Measurements from ENCODE around the gene ZDHHC11B.
"Not testable (repeated sequence)": the region's sequence is repeated elsewhere in the genome, so short reads cannot be mapped to it uniquely, and the experiment has no call there.

The ZDHHC11B gene

DNA sequence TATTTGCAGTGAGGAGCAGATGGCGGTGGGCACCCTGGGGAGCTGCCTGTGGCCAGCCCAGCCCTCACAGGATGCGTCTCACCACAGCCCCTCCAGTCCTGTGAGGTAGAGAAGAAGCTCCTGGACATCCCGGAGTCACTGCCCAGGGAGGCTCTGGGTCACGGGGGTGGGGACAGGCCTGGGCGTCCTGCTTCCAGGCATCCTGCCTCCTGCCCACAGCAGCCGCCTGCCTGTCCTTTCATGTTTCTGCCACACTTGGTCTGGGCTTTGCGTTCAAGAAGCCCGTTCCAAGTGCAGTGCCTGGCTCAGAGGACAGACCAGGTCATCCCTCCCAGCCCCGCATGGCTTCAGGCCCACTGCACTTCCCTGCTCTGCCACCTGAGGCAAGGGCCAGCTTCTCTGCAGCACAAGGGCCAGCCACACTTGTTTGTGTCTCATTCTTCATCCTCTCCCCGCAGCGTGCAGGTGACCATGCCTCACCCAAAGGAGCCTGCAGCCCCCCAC lies 38.2 kb downstream of the ZDHHC11B start:
- H3K36me3 ChIP-seq (ENCODE audit: insufficient read depth) = no peaks in the 10 kb centered on the region
- TF ChIP-seq, protein P1, sequence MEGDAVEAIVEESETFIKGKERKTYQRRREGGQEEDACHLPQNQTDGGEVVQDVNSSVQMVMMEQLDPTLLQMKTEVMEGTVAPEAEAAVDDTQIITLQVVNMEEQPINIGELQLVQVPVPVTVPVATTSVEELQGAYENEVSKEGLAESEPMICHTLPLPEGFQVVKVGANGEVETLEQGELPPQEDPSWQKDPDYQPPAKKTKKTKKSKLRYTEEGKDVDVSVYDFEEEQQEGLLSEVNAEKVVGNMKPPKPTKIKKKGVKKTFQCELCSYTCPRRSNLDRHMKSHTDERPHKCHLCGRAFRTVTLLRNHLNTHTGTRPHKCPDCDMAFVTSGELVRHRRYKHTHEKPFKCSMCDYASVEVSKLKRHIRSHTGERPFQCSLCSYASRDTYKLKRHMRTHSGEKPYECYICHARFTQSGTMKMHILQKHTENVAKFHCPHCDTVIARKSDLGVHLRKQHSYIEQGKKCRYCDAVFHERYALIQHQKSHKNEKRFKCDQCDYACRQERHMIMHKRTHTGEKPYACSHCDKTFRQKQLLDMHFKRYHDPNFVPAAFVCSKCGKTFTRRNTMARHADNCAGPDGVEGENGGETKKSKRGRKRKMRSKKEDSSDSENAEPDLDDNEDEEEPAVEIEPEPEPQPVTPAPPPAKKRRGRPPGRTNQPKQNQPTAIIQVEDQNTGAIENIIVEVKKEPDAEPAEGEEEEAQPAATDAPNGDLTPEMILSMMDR (conservative IDR thresholded peaks at IDR 0.05; ENCODE audit: low read depth, low read length) = no peak

DNA sequence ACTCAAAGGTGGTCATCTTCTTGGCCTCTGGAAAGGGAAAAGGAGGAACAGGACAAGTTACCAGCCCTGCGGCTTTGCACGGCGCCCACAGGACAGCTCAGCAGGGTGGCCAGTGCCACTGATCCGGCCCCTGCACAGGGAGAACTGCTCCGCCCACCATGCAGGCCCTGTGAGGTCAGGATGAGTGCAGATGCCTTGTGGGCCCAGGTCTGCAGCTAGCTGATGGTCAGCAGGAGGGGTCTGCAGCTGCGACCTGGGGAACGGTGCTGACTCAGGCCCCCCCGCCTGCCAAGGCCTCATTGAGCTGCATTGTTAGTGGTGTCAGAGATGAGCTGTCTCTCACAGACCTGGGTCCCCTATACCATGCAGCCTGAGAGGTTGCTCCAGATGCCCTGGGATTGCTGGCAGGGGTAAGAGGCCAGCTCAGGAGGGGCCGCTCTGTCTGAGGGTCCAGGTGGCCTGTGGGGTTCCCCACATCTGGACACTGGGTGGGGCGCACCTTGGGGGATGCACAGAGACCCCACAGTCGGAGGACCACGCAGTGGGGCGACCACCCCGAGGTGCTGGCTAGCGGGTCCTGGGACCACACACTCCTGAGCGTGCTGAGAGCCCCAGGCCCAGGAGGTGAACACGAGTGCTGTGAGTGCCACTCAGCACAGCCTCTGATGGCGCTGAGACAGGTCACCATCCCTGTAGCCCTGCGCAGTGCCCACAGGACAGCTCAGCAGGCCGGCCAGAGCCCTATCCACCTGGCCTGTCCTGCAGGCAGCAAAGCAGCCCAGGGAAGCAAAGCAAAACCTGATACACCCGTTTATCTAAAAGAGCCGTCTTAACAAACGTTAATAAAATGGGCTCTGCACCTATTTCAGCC lies 39.0 kb downstream of the ZDHHC11B start:
- not testable (repeated sequence) for H3K79me2 ChIP-seq (ENCODE audit: insufficient read depth, low read depth); H3K9ac ChIP-seq; H3K4me3 ChIP-seq (IDR thresholded peaks at IDR 0.05; ENCODE audit: insufficient read depth, low read depth, low read length); H4K20me1 ChIP-seq (ENCODE audit: insufficient read depth); H3K36me3 ChIP-seq (ENCODE audit: insufficient read depth); H3K27me3 ChIP-seq (ENCODE audit: insufficient read depth, low read depth); H3K4me2 ChIP-seq; H3K27ac ChIP-seq; H3K4me1 ChIP-seq (ENCODE audit: low read depth, poor library complexity, severe bottlenecking); H2AFZ ChIP-seq (ENCODE audit: low read depth)

More for the DNA sequence above, 38.2 kb downstream of the ZDHHC11B start:
- Histone ChIP-seq H3K4me2 (no peak overlapping the region), H3K79me2 (ENCODE audit: insufficient read depth, low read depth) (no peaks in the 10 kb centered on the region), H3K27ac (no peak overlapping the region), H3K4me1 (ENCODE audit: low read depth, poor library complexity, severe bottlenecking) (no peaks in the 10 kb centered on the region), H3K9ac (no peak overlapping the region), H2AFZ (ENCODE audit: low read depth) (no peak overlapping the region), H4K20me1 (ENCODE audit: insufficient read depth) (no peaks in the 10 kb centered on the region), H3K4me3 (IDR thresholded peaks at IDR 0.05; ENCODE audit: insufficient read depth, low read depth, low read length) (no peak overlapping the region), H3K27me3 (ENCODE audit: insufficient read depth, low read depth) (no peaks in the 10 kb centered on the region)

DNA sequence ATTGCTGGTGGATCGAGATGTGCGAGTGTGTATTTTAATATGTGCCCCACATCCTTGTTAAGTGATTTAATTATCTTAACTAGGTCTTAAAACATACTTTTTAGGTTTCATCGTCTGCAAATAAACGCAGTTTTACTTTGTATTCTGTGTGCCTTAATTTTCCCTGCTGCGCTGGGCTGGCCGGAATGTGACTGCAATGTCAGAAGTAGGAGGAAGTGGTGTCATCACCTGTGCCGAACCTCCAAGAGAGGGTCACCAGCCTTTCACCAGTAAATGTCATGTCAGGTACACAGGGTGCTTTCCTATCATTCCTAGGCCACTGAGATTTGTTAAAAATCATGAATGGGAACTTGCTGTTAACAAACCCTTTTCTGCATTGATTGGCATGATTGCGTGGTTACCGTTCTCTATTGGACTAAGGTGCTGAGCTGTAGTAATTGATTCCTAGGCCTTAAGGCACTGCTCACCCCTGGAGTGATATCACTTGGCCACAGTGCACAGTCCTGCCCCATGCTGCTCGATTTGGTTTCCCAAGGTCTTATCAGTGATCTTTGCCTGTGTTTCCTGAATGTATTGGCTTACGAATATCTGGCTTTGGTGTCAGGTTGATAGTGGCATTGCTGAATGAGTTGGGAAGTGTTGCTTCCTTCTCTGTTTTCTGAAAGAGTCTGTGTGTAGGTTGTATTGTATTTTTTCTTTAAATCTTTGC lies 40.7 kb downstream of the ZDHHC11B start:
- H3K79me2 ChIP-seq (ENCODE audit: insufficient read depth, low read depth); H3K27me3 ChIP-seq (ENCODE audit: insufficient read depth, low read depth): not testable (repeated sequence)

DNA sequence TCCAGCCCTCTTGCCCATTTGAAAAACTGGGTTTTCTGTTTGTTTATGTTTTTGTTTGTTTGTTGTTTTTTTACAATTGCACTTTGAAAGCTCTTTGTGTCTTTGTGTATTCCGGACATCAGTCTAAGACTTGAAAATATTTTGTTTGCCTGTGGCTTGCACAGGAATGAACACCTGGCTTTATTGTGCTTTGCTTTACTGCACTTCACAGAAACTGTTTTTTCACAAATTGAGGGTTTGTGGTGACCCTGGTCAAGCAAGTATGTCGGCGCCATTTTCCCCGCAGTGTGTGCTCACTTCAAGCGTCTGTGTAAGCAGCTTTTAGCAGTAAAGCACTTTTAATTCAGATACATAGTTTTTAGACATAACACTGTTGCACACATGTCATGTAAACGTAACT lies 42.3 kb downstream of the ZDHHC11B start:
- H3K79me2 ChIP-seq (ENCODE audit: insufficient read depth, low read depth); H3K4me3 ChIP-seq (IDR thresholded peaks at IDR 0.05; ENCODE audit: insufficient read depth, low read depth, low read length); H4K20me1 ChIP-seq (ENCODE audit: insufficient read depth); H3K27me3 ChIP-seq (ENCODE audit: insufficient read depth, low read depth); H2AFZ ChIP-seq (ENCODE audit: low read depth); H3K36me3 ChIP-seq (ENCODE audit: insufficient read depth); H3K4me2 ChIP-seq; H3K9ac ChIP-seq; H3K4me1 ChIP-seq (ENCODE audit: low read depth, poor library complexity, severe bottlenecking); H3K27ac ChIP-seq: not testable (repeated sequence)

More for the DNA sequence above, 40.7 kb downstream of the ZDHHC11B start:
- not testable (repeated sequence) for H3K4me1 ChIP-seq (ENCODE audit: low read depth, poor library complexity, severe bottlenecking); H3K9ac ChIP-seq; H2AFZ ChIP-seq (ENCODE audit: low read depth); H3K4me2 ChIP-seq; H3K27ac ChIP-seq; H4K20me1 ChIP-seq (ENCODE audit: insufficient read depth); H3K4me3 ChIP-seq (IDR thresholded peaks at IDR 0.05; ENCODE audit: insufficient read depth, low read depth, low read length); H3K36me3 ChIP-seq (ENCODE audit: insufficient read depth)

DNA sequence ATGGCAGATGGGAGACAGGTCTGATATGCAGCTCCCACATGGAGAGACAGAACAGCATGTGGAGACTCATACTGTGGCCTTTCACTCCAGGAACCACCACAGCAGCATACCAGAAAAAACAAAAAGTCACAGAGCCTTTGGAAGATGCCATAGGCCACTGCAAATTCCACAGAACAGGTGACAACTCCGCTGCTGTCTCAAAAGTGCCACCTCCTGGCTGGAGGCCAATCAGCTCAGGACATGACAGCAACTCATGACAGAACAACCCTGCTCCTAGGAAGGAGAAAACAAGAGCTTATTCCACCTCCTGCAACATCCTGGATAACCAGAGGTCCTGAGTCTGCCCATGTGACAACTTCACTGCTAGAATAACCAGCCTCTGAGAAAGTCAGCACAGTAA lies 50.4 kb downstream of the ZDHHC11B start:
- H2AFZ ChIP-seq (ENCODE audit: low read depth); H3K27ac ChIP-seq; H3K4me2 ChIP-seq; H3K4me3 ChIP-seq (IDR thresholded peaks at IDR 0.05; ENCODE audit: insufficient read depth, low read depth, low read length); H3K36me3 ChIP-seq (ENCODE audit: insufficient read depth); H3K79me2 ChIP-seq (ENCODE audit: insufficient read depth, low read depth); H3K4me1 ChIP-seq (ENCODE audit: low read depth, poor library complexity, severe bottlenecking); H4K20me1 ChIP-seq (ENCODE audit: insufficient read depth); H3K9ac ChIP-seq; H3K27me3 ChIP-seq (ENCODE audit: insufficient read depth, low read depth): not testable (repeated sequence)

DNA sequence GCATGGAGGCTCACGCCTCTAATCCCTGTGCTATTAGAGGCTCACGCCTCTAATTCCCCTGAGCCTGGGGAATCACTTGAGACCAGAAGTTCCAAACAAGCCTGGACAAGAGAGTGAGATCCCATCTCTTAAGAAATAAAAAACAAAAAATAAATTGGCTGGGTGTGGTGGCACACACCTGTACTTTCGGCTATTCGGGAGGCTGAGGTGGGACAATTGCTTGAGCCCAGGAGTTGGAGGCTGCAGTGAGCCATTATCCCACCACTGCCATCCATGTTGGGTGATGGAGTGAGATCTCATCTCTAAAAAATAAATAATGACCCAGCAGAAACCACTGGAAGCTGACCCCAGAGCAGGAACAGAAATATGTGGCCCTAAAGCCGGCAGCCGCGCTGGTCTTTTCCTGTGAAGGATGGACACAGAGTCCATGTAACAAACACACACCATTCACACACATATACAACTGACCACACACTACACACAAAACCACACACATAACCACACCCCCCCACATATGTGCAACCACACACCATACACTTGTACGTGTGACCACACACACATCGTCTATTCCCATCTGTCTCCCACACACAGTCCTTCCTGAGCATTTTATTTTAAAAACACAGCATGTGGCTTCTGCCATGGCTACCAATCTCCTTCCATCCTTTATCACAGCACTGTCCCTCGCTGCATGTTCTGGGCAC lies 51.6 kb downstream of the ZDHHC11B start:
- H3K4me3 ChIP-seq (IDR thresholded peaks at IDR 0.05; ENCODE audit: insufficient read depth, low read depth, low read length); H2AFZ ChIP-seq (ENCODE audit: low read depth); H3K79me2 ChIP-seq (ENCODE audit: insufficient read depth, low read depth); H4K20me1 ChIP-seq (ENCODE audit: insufficient read depth); H3K27me3 ChIP-seq (ENCODE audit: insufficient read depth, low read depth); H3K4me1 ChIP-seq (ENCODE audit: low read depth, poor library complexity, severe bottlenecking); H3K4me2 ChIP-seq; H3K9ac ChIP-seq; H3K27ac ChIP-seq; H3K36me3 ChIP-seq (ENCODE audit: insufficient read depth): not testable (repeated sequence)

DNA sequence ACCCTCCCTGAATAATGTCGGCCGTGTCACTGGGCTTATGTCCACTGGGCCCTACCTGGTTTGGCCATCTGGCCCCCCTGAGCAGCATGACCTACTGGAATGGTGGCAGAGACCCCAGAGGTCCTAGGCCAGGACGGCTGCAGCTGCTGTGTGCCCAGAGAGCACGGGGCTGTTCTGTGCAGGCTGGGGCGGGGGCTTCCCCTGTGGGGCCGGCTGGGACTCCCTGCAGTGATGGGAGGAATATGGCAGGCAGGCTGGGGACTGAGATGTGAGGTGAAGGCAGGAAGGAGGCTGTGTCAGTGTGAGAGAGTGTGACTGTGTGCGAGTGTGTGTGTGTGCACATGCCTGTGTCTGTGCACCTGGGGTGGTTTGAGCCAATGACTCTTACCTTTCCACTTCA lies 55.3 kb downstream of the ZDHHC11B start:
- H3K4me1 ChIP-seq (ENCODE audit: low read depth, poor library complexity, severe bottlenecking); H4K20me1 ChIP-seq (ENCODE audit: insufficient read depth); H3K4me2 ChIP-seq; H3K9ac ChIP-seq; H3K27me3 ChIP-seq (ENCODE audit: insufficient read depth, low read depth); H2AFZ ChIP-seq (ENCODE audit: low read depth); H3K79me2 ChIP-seq (ENCODE audit: insufficient read depth, low read depth); H3K27ac ChIP-seq; H3K36me3 ChIP-seq (ENCODE audit: insufficient read depth); H3K4me3 ChIP-seq (IDR thresholded peaks at IDR 0.05; ENCODE audit: insufficient read depth, low read depth, low read length): not testable (repeated sequence)

DNA sequence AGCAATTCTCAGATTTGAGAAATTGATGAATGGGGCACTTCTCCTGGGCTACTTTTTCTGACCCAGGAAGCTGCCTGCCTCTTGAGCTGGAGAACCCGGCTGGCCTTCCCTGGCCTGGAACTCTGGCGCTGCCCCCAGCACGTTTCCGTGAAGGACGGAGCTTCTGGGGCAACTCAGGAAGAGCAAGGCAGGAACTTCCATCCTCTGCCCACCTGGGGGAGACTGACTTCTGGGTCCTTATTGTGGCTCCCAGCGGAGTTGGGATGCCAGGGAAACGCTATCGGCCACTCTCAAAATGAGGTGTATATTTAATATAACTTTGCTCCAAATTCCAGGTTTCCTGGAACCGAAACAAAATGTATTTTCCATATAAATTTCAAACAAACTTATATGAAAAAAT lies 57.4 kb downstream of the ZDHHC11B start:
- not testable (repeated sequence) for H3K4me3 ChIP-seq (IDR thresholded peaks at IDR 0.05; ENCODE audit: insufficient read depth, low read depth, low read length); H3K36me3 ChIP-seq (ENCODE audit: insufficient read depth); H3K79me2 ChIP-seq (ENCODE audit: insufficient read depth, low read depth); H3K4me1 ChIP-seq (ENCODE audit: low read depth, poor library complexity, severe bottlenecking); H3K27ac ChIP-seq; H3K9ac ChIP-seq; H4K20me1 ChIP-seq (ENCODE audit: insufficient read depth); H2AFZ ChIP-seq (ENCODE audit: low read depth); H3K27me3 ChIP-seq (ENCODE audit: insufficient read depth, low read depth); H3K4me2 ChIP-seq

DNA sequence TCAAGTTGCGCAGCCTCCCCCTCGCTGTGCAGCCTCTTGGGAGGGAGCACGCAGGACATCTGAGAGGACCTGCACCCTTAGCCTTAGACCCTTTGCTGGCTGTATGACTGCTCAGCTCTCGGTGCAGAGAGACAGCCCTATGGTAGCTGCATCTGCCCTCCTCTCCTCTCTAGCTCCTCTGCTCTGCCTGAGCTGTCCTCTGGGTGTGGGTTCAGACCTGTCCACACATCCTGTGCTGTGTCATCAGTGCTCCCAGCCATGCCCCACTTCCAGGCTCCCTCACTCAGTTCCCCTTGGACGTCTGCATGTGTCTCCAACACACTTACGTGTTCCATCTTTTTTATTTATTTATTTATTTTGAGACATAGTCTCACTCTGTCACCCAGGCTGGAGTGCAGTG lies 60.7 kb downstream of the ZDHHC11B start:
- H3K9ac ChIP-seq; H3K4me2 ChIP-seq; H3K4me3 ChIP-seq (IDR thresholded peaks at IDR 0.05; ENCODE audit: insufficient read depth, low read depth, low read length); H3K27ac ChIP-seq; H3K36me3 ChIP-seq (ENCODE audit: insufficient read depth); H3K79me2 ChIP-seq (ENCODE audit: insufficient read depth, low read depth); H3K27me3 ChIP-seq (ENCODE audit: insufficient read depth, low read depth); H3K4me1 ChIP-seq (ENCODE audit: low read depth, poor library complexity, severe bottlenecking); H2AFZ ChIP-seq (ENCODE audit: low read depth); H4K20me1 ChIP-seq (ENCODE audit: insufficient read depth): not testable (repeated sequence)

Data from KMS-11 (cell line).